CD4-positive, alpha-beta T cell (primary cell): ENCODE data around the gene SOX14. TPM values are rescaled to one million over a fixed set of nuclear protein-coding genes. Genes with fewer than 3 reads are reported as not detected.

Experiments used
- ATAC-seq: fragments of 200-7000 bp; cut with Tn5 transposase; one replicate; pipeline ENCODE4 v1.10.0; 2022; ENCODE audit warnings: mild to moderate bottlenecking; ENCODE audit not compliant: poor library complexity
- CTCF ChIA-PET: fragments of 350-600 bp; sonication (Branson Sonifier 250); formaldehyde crosslinking; loops from one replicate; lab custom pipeline; 2021; ENCODE audit warnings: antibody characterized with exemption, inconsistent platforms; lab: Charles Lee
- POLR2A ChIA-PET: fragments of 350-600 bp; sonication (Branson Sonifier 250); formaldehyde crosslinking; loops from one replicate; lab custom pipeline; 2021; ENCODE audit warnings: antibody characterized with exemption, inconsistent platforms; lab: Charles Lee
- DNase-seq, 14 experiments: peaks; one replicate each; pipeline ENCODE4 v3.0.0-alpha.2; 2013 to 2020; ENCODE audit warnings: mixed read lengths in 2 of 14
- H3K27ac ChIP-seq, 2 donors: one replicate each; pipeline versions ENCODE4 v1.5.1 to v1.7.0; 2013; ENCODE audit warnings: low read length in 2 of 2, low read depth in 1 of 2, mild to moderate bottlenecking in 1 of 2
- H3K27me3 ChIP-seq, 2 experiments: 1 replicate in 1 of 2; 2 replicates in 1 of 2; pipeline versions ENCODE4 v1.6.1 to v1.7.0; 2013; ENCODE audit warnings: low read length in 2 of 2, control low read depth in 1 of 2, mild to moderate bottlenecking in 1 of 2, moderate library complexity in 1 of 2; ENCODE audit not compliant: insufficient read depth in 2 of 2, control insufficient read depth in 1 of 2
- H3K36me3 ChIP-seq: one replicate; pipeline ENCODE4 v1.6.1; 2013; ENCODE audit warnings: low read length, control low read depth; ENCODE audit not compliant: insufficient read depth
- H3K4me1 ChIP-seq: one replicate; pipeline ENCODE4 v1.6.1; 2013; ENCODE audit warnings: low read length, control low read depth; ENCODE audit not compliant: insufficient read depth
- H3K4me3 ChIP-seq: one replicate; pipeline ENCODE4 v1.5.1; 2013; ENCODE audit warnings: mild to moderate bottlenecking, low read length, moderate library complexity
- H3K9me3 ChIP-seq, 2 experiments: 1 replicate in 1 of 2; 2 replicates in 1 of 2; pipeline versions ENCODE4 v1.6.1 to v1.7.0; 2013; ENCODE audit warnings: low read length in 2 of 2, mild to moderate bottlenecking in 2 of 2, control low read depth in 1 of 2, moderate library complexity in 1 of 2; ENCODE audit not compliant: control insufficient read depth in 1 of 2, insufficient read depth in 1 of 2
- H3K27ac Mint-ChIP-seq: one replicate; pipeline ENCODE4 v1.8.0; 2020; ENCODE audit warnings: mixed read lengths
- H3K27me3 Mint-ChIP-seq: one replicate; pipeline ENCODE4 v1.8.0; 2021; ENCODE audit warnings: mixed read lengths
- H3K36me3 Mint-ChIP-seq: one replicate; pipeline ENCODE4 v1.8.0; 2021; ENCODE audit warnings: low read depth, mixed read lengths
- H3K4me1 Mint-ChIP-seq: one replicate; pipeline ENCODE4 v1.8.0; 2021; ENCODE audit warnings: low read depth, mixed read lengths
- H3K4me3 Mint-ChIP-seq: one replicate; pipeline ENCODE4 v1.8.0; 2020; ENCODE audit warnings: mild to moderate bottlenecking, mixed read lengths
- H3K9me3 Mint-ChIP-seq: one replicate; pipeline ENCODE4 v1.8.0; 2020; ENCODE audit warnings: mixed read lengths
- intact Hi-C, 2 experiments: fragments of 100-400 bp; cut with DNase I in 1 of 2; cut with micrococcal nuclease in 1 of 2; formaldehyde crosslinking; loops; one replicate each; pipeline versions ENCODE4 v1.15.1 to v1.9.0; 2023 to 2025; cut with DNase I, micrococcal nuclease
- total RNA-seq, 174 experiments: library from RNA in 2 of 174; stranded (reverse) in 2 of 174; gene quantifications; one replicate each; pipeline ENCODE4 v1.2.3 and lab custom pipeline; 2021 to 2026
- TF ChIP-seq, protein P1 (sequence below): fragments of 200-600 bp; IDR thresholded peaks from one replicate; pipeline ENCODE4 v1.8.0; 2022; ENCODE audit warnings: antibody characterized with exemption, mild to moderate bottlenecking

Gene SOX14
- total RNA-seq, 2 experiments from 2014 or later = not detected

GRCh38 chr3:137746808-137747207, 17.3 kb upstream of the SOX14 start:
- no peaks in the 10 kb centered on the region for H3K4me1 ChIP-seq
- ChIA-PET CTCF (no interaction called here), POLR2A (no interaction called here)
- peaks cover 36% of the 10 kb centered on the region for H3K27me3 Mint-ChIP-seq
- no peak overlapping the region for H3K27ac Mint-ChIP-seq
- no peak overlapping the region for H3K4me3 ChIP-seq
- ATAC-seq = no peak
- DNase-seq = no peak
- H3K9me3 ChIP-seq = peaks cover 0 to 5% of the 10 kb centered on the region in 2 experiments
- H3K27me3 ChIP-seq = no peaks in the 10 kb centered on the region
- no peak overlapping the region for H3K27ac ChIP-seq
- no peaks in the 10 kb centered on the region for H3K4me1 Mint-ChIP-seq
- no peaks in the 10 kb centered on the region for H3K36me3 Mint-ChIP-seq
- TF ChIP-seq, protein P1, sequence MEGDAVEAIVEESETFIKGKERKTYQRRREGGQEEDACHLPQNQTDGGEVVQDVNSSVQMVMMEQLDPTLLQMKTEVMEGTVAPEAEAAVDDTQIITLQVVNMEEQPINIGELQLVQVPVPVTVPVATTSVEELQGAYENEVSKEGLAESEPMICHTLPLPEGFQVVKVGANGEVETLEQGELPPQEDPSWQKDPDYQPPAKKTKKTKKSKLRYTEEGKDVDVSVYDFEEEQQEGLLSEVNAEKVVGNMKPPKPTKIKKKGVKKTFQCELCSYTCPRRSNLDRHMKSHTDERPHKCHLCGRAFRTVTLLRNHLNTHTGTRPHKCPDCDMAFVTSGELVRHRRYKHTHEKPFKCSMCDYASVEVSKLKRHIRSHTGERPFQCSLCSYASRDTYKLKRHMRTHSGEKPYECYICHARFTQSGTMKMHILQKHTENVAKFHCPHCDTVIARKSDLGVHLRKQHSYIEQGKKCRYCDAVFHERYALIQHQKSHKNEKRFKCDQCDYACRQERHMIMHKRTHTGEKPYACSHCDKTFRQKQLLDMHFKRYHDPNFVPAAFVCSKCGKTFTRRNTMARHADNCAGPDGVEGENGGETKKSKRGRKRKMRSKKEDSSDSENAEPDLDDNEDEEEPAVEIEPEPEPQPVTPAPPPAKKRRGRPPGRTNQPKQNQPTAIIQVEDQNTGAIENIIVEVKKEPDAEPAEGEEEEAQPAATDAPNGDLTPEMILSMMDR = no peak
- peaks cover 2% of the 10 kb centered on the region for H3K9me3 Mint-ChIP-seq
- H3K36me3 ChIP-seq = no peaks in the 10 kb centered on the region
- intact Hi-C loops = no loop called here
- H3K4me3 Mint-ChIP-seq = no peak overlapping the region

GRCh38 chr3:137759505-137759904, 4.6 kb upstream of the SOX14 start:
- no peak for DNase-seq
- H3K36me3 Mint-ChIP-seq = no peaks in the 10 kb centered on the region
- Histone ChIP-seq H3K36me3 (no peaks in the 10 kb centered on the region), H3K27me3 (peaks cover 35 to 42% of the 10 kb centered on the region in 2 experiments), H3K4me1 (no peaks in the 10 kb centered on the region), H3K4me3 (no peak overlapping the region), H3K27ac (no peak overlapping the region), H3K9me3 (peaks cover 0 to 40% of the 10 kb centered on the region in 2 experiments)
- ATAC-seq = no peak
- peaks cover 57% of the 10 kb centered on the region for H3K27me3 Mint-ChIP-seq
- no peak overlapping the region for H3K4me3 Mint-ChIP-seq
- no peaks in the 10 kb centered on the region for H3K4me1 Mint-ChIP-seq
- intact Hi-C loops = no loop called here
- peaks cover 3% of the 10 kb centered on the region for H3K9me3 Mint-ChIP-seq
- no peak overlapping the region for H3K27ac Mint-ChIP-seq
- ChIA-PET POLR2A (no interaction called here), CTCF (no interaction called here)
- TF ChIP-seq, protein P1 = no peak

DNA sequence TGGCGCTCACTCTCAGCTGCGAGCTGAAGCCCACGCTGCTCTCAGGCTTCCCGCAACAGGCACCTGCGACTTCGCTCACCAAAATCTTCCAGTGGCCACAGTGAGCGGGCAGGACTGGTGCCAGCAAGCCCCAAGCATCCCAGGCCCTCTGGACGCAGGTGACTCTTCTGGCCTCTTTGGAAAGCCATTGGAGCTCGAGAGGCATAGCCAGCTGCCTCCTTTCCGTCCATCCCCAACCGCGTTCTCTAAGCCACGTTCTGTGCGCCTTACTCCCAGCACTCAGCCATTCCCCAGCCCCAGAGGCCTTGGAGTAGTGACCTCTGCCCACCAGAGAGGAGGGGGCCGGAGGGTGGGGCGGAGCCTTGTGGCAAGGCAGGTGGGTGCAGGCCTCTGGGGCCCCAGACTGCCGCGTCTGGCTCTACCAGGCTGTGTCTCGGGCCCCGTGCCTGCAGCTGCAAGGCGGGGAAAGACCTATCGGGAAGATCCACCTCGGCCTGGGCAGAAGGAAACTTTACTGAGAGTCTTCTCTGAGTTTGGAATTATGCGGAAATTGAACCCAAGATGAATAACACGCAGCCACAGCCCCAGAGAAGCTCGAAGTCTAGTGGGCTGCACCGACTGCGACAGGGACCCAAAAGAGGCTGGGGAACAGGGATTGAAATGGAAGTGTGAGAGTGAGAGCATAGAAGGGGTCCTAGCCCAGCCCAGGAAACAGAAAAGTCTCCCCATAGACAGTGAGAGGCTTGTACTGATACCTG, 3.6 kb upstream of the SOX14 start:
- peaks cover 0 to 50% of the 10 kb centered on the region in 2 experiments for H3K9me3 ChIP-seq
- Mint-ChIP-seq H3K27ac (no peak overlapping the region), H3K9me3 (peaks cover 3% of the 10 kb centered on the region), H3K27me3 (peaks cover 62% of the 10 kb centered on the region), H3K4me3 (no peak overlapping the region), H3K36me3 (no peaks in the 10 kb centered on the region), H3K4me1 (no peaks in the 10 kb centered on the region)
- intact Hi-C loops = no loop called here
- ATAC-seq = no peak
- ChIA-PET CTCF (no interaction called here), POLR2A (no interaction called here)
- H3K27me3 ChIP-seq = peaks cover 42 to 51% of the 10 kb centered on the region in 2 experiments
- no peak overlapping the region for H3K4me3 ChIP-seq
- no peaks in the 10 kb centered on the region for H3K4me1 ChIP-seq
- TF ChIP-seq, protein P1 = no peak
- no peak overlapping the region for H3K27ac ChIP-seq
- DNase-seq = no peak
- H3K36me3 ChIP-seq = no peaks in the 10 kb centered on the region
